ENCODE data around the gene C4B.

Gene C4B

DNA sequence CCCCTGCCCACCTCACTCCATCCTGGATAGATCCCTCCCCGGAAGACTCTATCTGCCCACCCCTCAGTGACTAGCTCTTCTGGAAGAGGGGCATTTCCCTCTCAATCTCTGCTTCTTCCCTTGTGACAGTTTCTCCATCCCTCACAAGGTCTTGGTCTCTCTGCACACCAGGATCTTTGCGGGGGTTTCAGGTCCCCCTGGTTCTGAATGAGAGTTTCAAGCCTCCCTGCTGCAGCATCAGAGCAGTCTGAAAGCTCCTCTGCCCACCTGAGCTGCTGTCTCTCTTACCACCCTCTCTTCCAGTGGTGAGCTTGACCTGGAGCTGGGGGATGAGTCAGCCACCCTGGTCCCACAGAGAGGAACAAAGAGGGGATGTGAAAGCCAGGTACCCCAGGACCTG lies 70.2 kb downstream of the C4B start:
- no peak for DNase-seq

All from AML-193 (cell line).